Peyer's patch (tissue), 4 donors: ENCODE data around the gene TNFAIP8.

Experiments used
- CTCF ChIP-seq, 6 experiments: fragments of 450-650 bp in 4 of 6; fragments of 200-600 bp in 2 of 6; sonication (generic) in 1 of 6; IDR thresholded peaks; one replicate each; pipeline ENCODE4 v1.5.1; 2017 to 2019; ENCODE audit warnings: antibody characterized with exemption in 6 of 6, mild to moderate bottlenecking in 3 of 6, moderate library complexity in 1 of 6
- POLR2A ChIP-seq, 2 donors: fragments of 450-650 bp; IDR thresholded peaks; one replicate each; pipeline ENCODE4 v1.5.1; 2017; ENCODE audit warnings: antibody characterized with exemption in 2 of 2, mild to moderate bottlenecking in 2 of 2, moderate library complexity in 2 of 2

DNA sequence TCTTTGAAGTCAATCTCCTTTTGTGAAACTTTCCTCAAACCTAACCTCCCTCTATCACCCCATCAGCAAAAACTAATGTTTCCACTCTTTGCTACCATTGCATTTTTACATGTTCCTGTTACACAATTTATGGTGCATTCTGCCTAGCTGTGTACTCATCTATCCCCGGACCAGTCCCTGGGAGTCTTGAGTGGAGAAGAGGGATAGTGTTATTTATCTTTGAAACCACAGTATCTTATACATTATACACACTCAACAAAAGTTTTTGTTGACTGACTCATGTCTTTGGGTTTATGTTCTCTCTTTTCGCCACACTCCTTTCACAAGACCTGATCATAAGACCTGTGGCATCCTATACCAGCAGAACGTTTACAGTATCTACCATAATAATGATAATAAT lies 26.4 kb downstream of the TNFAIP8 start:
- TF ChIP-seq POLR2A (IDR thresholded peaks at IDR 0.05) (no peak), CTCF (IDR thresholded peaks at IDR 0.05) (no peak)
